HepG2 (cell line): ENCODE measurements around the gene NEURL1B. TPM values are rescaled to one million over a fixed set of nuclear protein-coding genes. Genes with fewer than 3 reads are reported as not detected.

Experiments used
- ATAC-seq: fragments of 200-7000 bp; cut with Tn5 transposase; 3 replicates; pipeline ENCODE4 v1.9.1; 2020; ENCODE audit warnings: mild to moderate bottlenecking, moderate library complexity
- BruUV-seq: library from RNA; stranded (reverse); fragments of 400-500 nt; replicated peaks from 2 replicates; lab custom pipeline; 2021; lab: Mats Ljungman, UMichigan
- CTCF ChIA-PET: fragments of 300-600 bp; formaldehyde crosslinking; extraction: SDS; loops from one replicate; lab custom pipeline; 2021; ENCODE audit warnings: low total read pairs, inconsistent platforms, low intra/inter-chr PET ratio; lab: Yijun Ruan, JAX
- POLR2A ChIA-PET: fragments of 350-600 bp; sonication (Branson Sonifier 250); formaldehyde crosslinking; loops from one replicate; lab custom pipeline; 2020; ENCODE audit warnings: antibody characterized with exemption, inconsistent platforms; lab: Yijun Ruan, JAX
- DNase-seq: peaks from one replicate; pipeline ENCODE4 v3.0.0-alpha.2; 2015; ENCODE audit warnings: low spot score
- FAIRE-seq: peaks from 3 replicates; lab custom pipeline; 2011; peaks lifted over from hg19 to GRCh38; lab: Jason Lieb, UNC
- H2AFZ ChIP-seq: one replicate; pipeline ENCODE4 v1.6.1; 2011; ENCODE audit warnings: low read length, inconsistent platforms
- H3K27ac ChIP-seq: fragments of 300-600 bp; 3 replicates; pipeline ENCODE4 v1.8.0; 2011; ENCODE audit warnings: mixed run types, mild to moderate bottlenecking, mixed read lengths, low read length, inconsistent platforms; ENCODE audit not compliant: insufficient read depth; ENCODE audit errors: extremely low read length
- H3K27me3 ChIP-seq, 2 experiments: fragments of 200-600 bp in 1 of 2; 2 replicates in 1 of 2; 3 replicates in 1 of 2; pipeline versions ENCODE4 v1.6.0 to v1.8.0; 2011; ENCODE audit warnings: low read length in 2 of 2, mild to moderate bottlenecking in 2 of 2, moderate library complexity in 2 of 2, inconsistent platforms in 1 of 2; ENCODE audit not compliant: insufficient read depth in 2 of 2, control insufficient read depth in 1 of 2
- H3K36me3 ChIP-seq, 2 experiments: fragments of 200-600 bp in 1 of 2; replicated peaks in 1 of 2; 2 replicates in 1 of 2; 3 replicates in 1 of 2; pipeline versions ENCODE4 v1.5.1 to v1.8.0; 2011; ENCODE audit warnings: low read length in 2 of 2, inconsistent platforms in 1 of 2; ENCODE audit not compliant: insufficient read depth in 2 of 2, control insufficient read depth in 1 of 2
- H3K4me1 ChIP-seq: 2 replicates; pipeline ENCODE4 v1.5.1; 2012; ENCODE audit warnings: low read length, inconsistent platforms; ENCODE audit not compliant: insufficient read depth
- H3K4me2 ChIP-seq: 2 replicates; pipeline ENCODE4 v1.6.0; 2011; ENCODE audit warnings: low read depth, low read length, inconsistent platforms
- H3K4me3 ChIP-seq, 3 experiments: fragments of 200-600 bp in 1 of 3; sonication (generic), shearing (Covaris generic) in 1 of 3; replicated peaks in 1 of 3; 2 replicates each; pipeline ENCODE4 v1.5.1; 2011 to 2016; ENCODE audit warnings: low read length in 3 of 3, inconsistent platforms in 2 of 3, low read depth in 2 of 3, mild to moderate bottlenecking in 2 of 3, control low read depth in 1 of 3, mixed read lengths in 1 of 3; ENCODE audit not compliant: insufficient read depth in 1 of 3
- H3K79me2 ChIP-seq: one replicate; pipeline ENCODE4 v1.6.1; 2011; ENCODE audit warnings: low read length, inconsistent platforms; ENCODE audit not compliant: insufficient read depth
- H3K9ac ChIP-seq: 2 replicates; pipeline ENCODE4 v1.6.0; 2011; ENCODE audit warnings: mild to moderate bottlenecking, low read depth, low read length, inconsistent platforms; ENCODE audit not compliant: insufficient read depth
- H3K9me3 ChIP-seq: 2 replicates; pipeline ENCODE4 v1.5.1; 2012; ENCODE audit warnings: mild to moderate bottlenecking, low read length
- H4K20me1 ChIP-seq: 2 replicates; pipeline ENCODE4 v1.6.0; 2011; ENCODE audit warnings: inconsistent platforms, mild to moderate bottlenecking, low read length, moderate library complexity; ENCODE audit not compliant: insufficient read depth
- FLYWCH1 ChIP-seq: sonication (generic); formaldehyde crosslinking; IDR thresholded peaks from 2 replicates; pipeline ENCODE4 v1.8.1; 2023; ENCODE audit warnings: mild to moderate bottlenecking, missing genetic modification reagents
- HMG20A ChIP-seq: IDR thresholded peaks from 2 replicates; pipeline ENCODE4 v1.6.1; 2016; ENCODE audit warnings: borderline replicate concordance
- LCORL ChIP-seq, 2 experiments: fragments of 450-650 bp in 1 of 2; sonication (generic) in 1 of 2; formaldehyde crosslinking in 1 of 2; IDR thresholded peaks; 2 replicates each; pipeline versions ENCODE4 v1.5.0 to v1.6.1; 2017 to 2020; ENCODE audit warnings: antibody characterized with exemption in 1 of 2, missing genetic modification reagents in 1 of 2
- MEF2D ChIP-seq: sonication (generic); formaldehyde crosslinking; IDR thresholded peaks from 2 replicates; pipeline ENCODE4 v1.5.1; 2020; ENCODE audit warnings: mild to moderate bottlenecking, missing genetic modification reagents
- NPAS2 ChIP-seq: sonication (generic); formaldehyde crosslinking; IDR thresholded peaks from 2 replicates; pipeline ENCODE4 v1.8.0; 2022; ENCODE audit warnings: mild to moderate bottlenecking, missing genetic modification reagents, borderline replicate concordance
- SETDB1 ChIP-seq: sonication (generic); formaldehyde crosslinking; IDR thresholded peaks from 2 replicates; pipeline ENCODE4 v1.5.1; 2020; ENCODE audit warnings: missing genetic modification reagents, mild to moderate bottlenecking, borderline replicate concordance
- SP5 ChIP-seq: IDR thresholded peaks from 2 replicates; pipeline ENCODE4 v1.6.1; 2016; ENCODE audit warnings: low read depth, borderline replicate concordance
- TERF1 ChIP-seq: sonication (generic); formaldehyde crosslinking; IDR thresholded peaks from 2 replicates; pipeline ENCODE4 v1.8.0; 2022; ENCODE audit warnings: mild to moderate bottlenecking, missing genetic modification reagents, moderate library complexity
- YEATS4 ChIP-seq: sonication (generic); formaldehyde crosslinking; IDR thresholded peaks from 2 replicates; pipeline ENCODE4 v1.4.0; 2020; ENCODE audit warnings: missing genetic modification reagents, borderline replicate concordance
- ZBTB2 ChIP-seq: sonication (generic); formaldehyde crosslinking; IDR thresholded peaks from 2 replicates; pipeline ENCODE4 v1.8.0; 2022; ENCODE audit warnings: low read depth, missing genetic modification reagents
- ZBTB33 ChIP-seq: sonication (generic); formaldehyde crosslinking; IDR thresholded peaks from 2 replicates; pipeline ENCODE4 v1.4.0; 2020; ENCODE audit warnings: missing genetic modification reagents
- ZNF142 ChIP-seq: sonication (generic); formaldehyde crosslinking; IDR thresholded peaks from 2 replicates; pipeline ENCODE4 v1.4.0; 2020; ENCODE audit warnings: missing genetic modification reagents
- ZNF780A ChIP-seq: sonication (generic); formaldehyde crosslinking; IDR thresholded peaks from 2 replicates; pipeline ENCODE4 v1.8.0; 2022; ENCODE audit warnings: mild to moderate bottlenecking, missing genetic modification reagents, moderate library complexity
- ZNF83 ChIP-seq: sonication (generic); formaldehyde crosslinking; IDR thresholded peaks from 2 replicates; pipeline ENCODE4 v1.4.0; 2020; ENCODE audit warnings: missing genetic modification reagents, mild to moderate bottlenecking, borderline replicate concordance
- ZSCAN25 ChIP-seq: sonication (generic); formaldehyde crosslinking; IDR thresholded peaks from 2 replicates; pipeline ENCODE4 v1.8.0; 2022; ENCODE audit warnings: mild to moderate bottlenecking, missing genetic modification reagents
- WGBS: methylation state at CpG from one replicate; pipeline ENCODE4 v1.1.6; 2017; ENCODE audit warnings: low lambda C conversion rate; 5-methylcytosine and 5-hydroxymethylcytosine counted together
- in situ Hi-C: cut with HindIII; loops from 2 replicates; pipeline ENCODE4 v1.10.0; 2017; ENCODE audit warnings: low pct_unique_long_range_greater_than_20kb; ENCODE audit not compliant: extremely low pct_ligation_motif_present
- intact Hi-C: fragments of 100-400 bp; cut with micrococcal nuclease; formaldehyde crosslinking; loops from one replicate; pipeline ENCODE4 v1.10.0; 2022; ENCODE audit not compliant: unreplicated experiment
- polyA plus RNA-seq, 8 experiments: library from polyadenylated mRNA; depleted of rRNA in 3 of 8; stranded (reverse) in 7 of 8; unstranded in 1 of 8; fragments of >200 nt; fragmentation: Illumina TruSeq in 4 of 8; extraction: Trizol in 4 of 8; gene quantifications; 2 replicates each; pipeline versions ENCODE4 v1.2.1 to v1.2.3, GENCODE V29; 2011 to 2016; ENCODE audit warnings: low read depth in 4 of 8, missing spikeins in 1 of 8, mixed read lengths in 1 of 8; ENCODE audit not compliant: insufficient read depth in 1 of 8
- total RNA-seq, 5 experiments: library from RNA; depleted of rRNA; stranded (reverse); fragments of >200 nt; fragmentation: Illumina TruSeq; extraction: Trizol; gene quantifications; 2 replicates each; pipeline ENCODE4 v1.2.3, GENCODE V29; 2016; ENCODE audit warnings: low read depth in 1 of 5

The NEURL1B gene
- total and polyA plus RNA-seq, 2 of the 13 experiments (the other 11 are each of a cell fraction or from before 2014, with no cell fraction given), result 0.09 to 0.13 TPM

DNA sequence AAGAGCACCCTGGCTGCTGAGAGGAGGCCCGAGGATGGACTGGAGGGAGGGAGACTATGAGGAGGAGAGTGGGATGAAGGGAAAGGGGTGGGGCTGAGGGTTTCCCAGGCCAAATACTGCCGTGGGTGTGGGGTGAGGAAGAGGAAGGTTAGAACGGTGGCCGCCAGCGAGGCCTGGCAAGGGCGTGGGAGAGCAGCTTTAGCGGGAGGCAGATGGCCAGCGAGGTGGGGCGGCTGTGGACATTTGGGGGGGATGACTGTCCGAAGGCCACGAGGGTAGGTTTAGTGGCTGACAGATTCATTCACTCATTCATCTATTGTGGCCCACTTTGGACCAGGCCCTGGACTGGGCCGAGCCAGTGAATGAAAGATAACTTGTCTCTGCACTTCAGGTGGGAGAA lies 47.8 kb upstream of the NEURL1B start:
- Histone ChIP-seq H3K4me2 (no peak overlapping the region), H3K27ac (no peak overlapping the region), H4K20me1 (no peaks in the 10 kb centered on the region), H3K4me3 (no peak overlapping the region), H3K9me3 (no peaks in the 10 kb centered on the region), H3K9ac (no peak overlapping the region), H3K4me1 (no peaks in the 10 kb centered on the region), H3K27me3 (peaks cover 7 to 13% of the 10 kb centered on the region in 2 experiments; a peak in 3 of 5 replicates), H3K79me2 (no peaks in the 10 kb centered on the region), H2AFZ (no peak overlapping the region), H3K36me3 (no peaks in the 10 kb centered on the region)
- in situ Hi-C loops (no loop called here), intact Hi-C loops (no loop called here)
- ATAC-seq (no peak), DNase-seq (no peak), FAIRE-seq (no peak)
- WGBS, result 42% methylated on average over 12 of the region's 12 CpGs
- CTCF ChIA-PET, result no interaction called here
- POLR2A ChIA-PET, result no interaction called here
- BruUV-seq, result no TSS peak
- TF ChIP-seq MEF2D (CRISPR knock-in tag), result no peak
- TF ChIP-seq LCORL (IDR thresholded peaks at IDR 0.05), result no peak
- no peak for TF ChIP-seq LCORL (CRISPR knock-in tag; IDR thresholded peaks at IDR 0.05)
- TF ChIP-seq TERF1 (CRISPR knock-in tag), result no peak
- TF ChIP-seq NPAS2 (CRISPR knock-in tag), result no peak
- no peak for TF ChIP-seq ZSCAN25 (CRISPR knock-in tag)
- TF ChIP-seq SP5, result no peak
- no peak for TF ChIP-seq ZBTB2 (CRISPR knock-in tag)
- TF ChIP-seq ZNF780A (CRISPR knock-in tag), result no peak
- TF ChIP-seq FLYWCH1 (CRISPR knock-in tag), result no peak
- no peak for TF ChIP-seq ZBTB33 (CRISPR knock-in tag)
- no peak for TF ChIP-seq ZNF83 (CRISPR knock-in tag)
- TF ChIP-seq SETDB1, result no peak
- TF ChIP-seq HMG20A (CRISPR knock-in tag), result no peak
- TF ChIP-seq YEATS4 (CRISPR knock-in tag), result no peak
- TF ChIP-seq ZNF142 (CRISPR knock-in tag), result no peak
